ENCODE data around the gene SLC29A1.

DNA sequence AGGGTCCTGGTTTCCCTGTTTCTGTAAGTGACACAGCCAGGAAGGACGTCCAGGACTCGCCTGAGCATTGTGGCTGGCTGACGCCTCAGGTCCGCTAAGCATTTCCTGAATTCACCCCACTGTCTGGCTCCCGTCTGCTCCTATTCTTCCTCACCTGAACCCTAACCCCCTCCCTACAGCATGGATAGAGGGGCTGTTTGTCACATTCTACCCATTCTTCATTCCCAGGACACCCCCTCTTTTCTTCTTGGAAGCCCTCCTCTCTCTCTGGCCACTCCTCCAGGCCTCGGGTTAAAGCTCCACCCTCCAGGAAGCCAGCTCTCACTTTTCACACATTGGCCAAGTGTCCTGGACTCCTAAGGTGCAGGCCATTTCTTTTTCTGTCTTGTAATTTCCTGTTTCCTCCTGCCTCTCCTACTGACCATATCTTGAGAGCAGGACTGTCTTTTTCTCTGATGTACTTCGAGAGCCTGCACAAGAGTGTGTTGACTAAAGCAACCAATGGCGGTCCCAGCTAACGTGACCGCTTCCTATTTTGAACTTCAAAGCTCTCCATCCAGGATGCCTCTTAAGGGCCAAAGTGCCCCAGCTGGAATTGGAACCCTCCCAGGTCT is 30.9 kb upstream of the SLC29A1 start:
- TF ChIP-seq, protein P1, sequence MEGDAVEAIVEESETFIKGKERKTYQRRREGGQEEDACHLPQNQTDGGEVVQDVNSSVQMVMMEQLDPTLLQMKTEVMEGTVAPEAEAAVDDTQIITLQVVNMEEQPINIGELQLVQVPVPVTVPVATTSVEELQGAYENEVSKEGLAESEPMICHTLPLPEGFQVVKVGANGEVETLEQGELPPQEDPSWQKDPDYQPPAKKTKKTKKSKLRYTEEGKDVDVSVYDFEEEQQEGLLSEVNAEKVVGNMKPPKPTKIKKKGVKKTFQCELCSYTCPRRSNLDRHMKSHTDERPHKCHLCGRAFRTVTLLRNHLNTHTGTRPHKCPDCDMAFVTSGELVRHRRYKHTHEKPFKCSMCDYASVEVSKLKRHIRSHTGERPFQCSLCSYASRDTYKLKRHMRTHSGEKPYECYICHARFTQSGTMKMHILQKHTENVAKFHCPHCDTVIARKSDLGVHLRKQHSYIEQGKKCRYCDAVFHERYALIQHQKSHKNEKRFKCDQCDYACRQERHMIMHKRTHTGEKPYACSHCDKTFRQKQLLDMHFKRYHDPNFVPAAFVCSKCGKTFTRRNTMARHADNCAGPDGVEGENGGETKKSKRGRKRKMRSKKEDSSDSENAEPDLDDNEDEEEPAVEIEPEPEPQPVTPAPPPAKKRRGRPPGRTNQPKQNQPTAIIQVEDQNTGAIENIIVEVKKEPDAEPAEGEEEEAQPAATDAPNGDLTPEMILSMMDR (IDR thresholded peaks at IDR 0.05) = no peak
- TF ChIP-seq EP300 (IDR thresholded peaks at IDR 0.05) (no peak), POLR2A (IDR thresholded peaks at IDR 0.05) (no peak)
